ENCODE measurements around the gene TAC4.

DNA sequence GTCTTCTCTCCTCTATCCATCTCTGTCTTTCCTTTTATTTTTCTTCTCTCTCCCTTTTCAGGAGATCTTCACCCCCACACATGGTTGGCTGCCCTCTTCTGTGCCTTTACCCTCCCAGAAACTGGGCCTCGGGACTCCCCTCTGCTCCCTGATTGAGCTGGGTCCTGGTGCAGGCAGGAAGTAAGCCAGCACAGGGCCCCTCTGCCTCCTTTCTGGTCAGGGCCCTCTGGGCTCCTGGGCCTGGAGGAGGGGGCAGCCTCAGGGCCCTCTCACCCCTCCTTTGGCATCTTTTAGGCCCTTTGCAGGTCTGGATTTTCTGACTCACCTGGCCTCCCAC, 21.1 kb upstream of the TAC4 start:
- TF ChIP-seq, protein P1, sequence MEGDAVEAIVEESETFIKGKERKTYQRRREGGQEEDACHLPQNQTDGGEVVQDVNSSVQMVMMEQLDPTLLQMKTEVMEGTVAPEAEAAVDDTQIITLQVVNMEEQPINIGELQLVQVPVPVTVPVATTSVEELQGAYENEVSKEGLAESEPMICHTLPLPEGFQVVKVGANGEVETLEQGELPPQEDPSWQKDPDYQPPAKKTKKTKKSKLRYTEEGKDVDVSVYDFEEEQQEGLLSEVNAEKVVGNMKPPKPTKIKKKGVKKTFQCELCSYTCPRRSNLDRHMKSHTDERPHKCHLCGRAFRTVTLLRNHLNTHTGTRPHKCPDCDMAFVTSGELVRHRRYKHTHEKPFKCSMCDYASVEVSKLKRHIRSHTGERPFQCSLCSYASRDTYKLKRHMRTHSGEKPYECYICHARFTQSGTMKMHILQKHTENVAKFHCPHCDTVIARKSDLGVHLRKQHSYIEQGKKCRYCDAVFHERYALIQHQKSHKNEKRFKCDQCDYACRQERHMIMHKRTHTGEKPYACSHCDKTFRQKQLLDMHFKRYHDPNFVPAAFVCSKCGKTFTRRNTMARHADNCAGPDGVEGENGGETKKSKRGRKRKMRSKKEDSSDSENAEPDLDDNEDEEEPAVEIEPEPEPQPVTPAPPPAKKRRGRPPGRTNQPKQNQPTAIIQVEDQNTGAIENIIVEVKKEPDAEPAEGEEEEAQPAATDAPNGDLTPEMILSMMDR (IDR thresholded peaks at IDR 0.05), result no peak
- no peak for TF ChIP-seq ZFX (IDR thresholded peaks at IDR 0.05; ENCODE audit: borderline replicate concordance)
